Breast epithelium (tissue), 4 donors: ENCODE measurements around the gene LIPG. TPM values are rescaled to one million over a fixed set of nuclear protein-coding genes. Genes with fewer than 3 reads are reported as not detected.

Experiments used
- DNase-seq, 2 donors: peaks; one replicate each; pipeline ENCODE4 v3.0.0-alpha.2; 2019; ENCODE audit warnings: low spot score in 2 of 2
- H3K27ac ChIP-seq, 2 donors: fragments of 200-600 bp; sonication (generic) in 1 of 2; one replicate each; pipeline ENCODE4 v1.5.1; 2016 to 2019; ENCODE audit warnings: mild to moderate bottlenecking in 1 of 2
- H3K27me3 ChIP-seq, 2 donors: fragments of 200-600 bp; sonication (generic) in 1 of 2; one replicate each; pipeline versions ENCODE4 v1.5.1 to v1.6.0; 2017 to 2019; ENCODE audit warnings: control low read depth in 1 of 2, mild to moderate bottlenecking in 1 of 2
- H3K36me3 ChIP-seq: fragments of 200-600 bp; one replicate; pipeline ENCODE4 v1.5.1; 2019
- H3K4me1 ChIP-seq, 2 donors: fragments of 200-600 bp; sonication (generic); one replicate each; pipeline ENCODE4 v1.5.1; 2016 to 2019; ENCODE audit warnings: control low read depth in 1 of 2
- H3K4me3 ChIP-seq, 3 donors: fragments of 200-600 bp; sonication (generic); 1 replicate in 2 of 3; 2 replicates in 1 of 3; pipeline ENCODE4 v1.5.1; 2016 to 2019; ENCODE audit warnings: mild to moderate bottlenecking in 3 of 3, moderate library complexity in 2 of 3
- H3K9me3 ChIP-seq, 2 donors: fragments of 200-600 bp; sonication (generic) in 1 of 2; one replicate each; pipeline ENCODE4 v1.5.1; 2016 to 2019; ENCODE audit warnings: control low read depth in 1 of 2
- POLR2A ChIP-seq: fragments of 450-650 bp; IDR thresholded peaks from one replicate; pipeline ENCODE4 v1.6.1; 2016; ENCODE audit warnings: antibody characterized with exemption, mild to moderate bottlenecking, moderate library complexity
- POLR2AphosphoS5 ChIP-seq, 3 donors: sonication (generic); formaldehyde crosslinking; IDR thresholded peaks; one replicate each; pipeline ENCODE4 v1.6.1; 2017; ENCODE audit warnings: antibody characterized with exemption in 3 of 3
- intact Hi-C: fragments of 100-400 bp; cut with DNase I; formaldehyde crosslinking; loops from one replicate; pipeline ENCODE4 v1.15.1; 2023; ENCODE audit warnings: low total_unique reads
- total RNA-seq, 3 donors: library from RNA; depleted of rRNA; stranded (reverse); fragments of >200 nt; gene quantifications; one replicate each; pipeline ENCODE4 v1.1.0, GENCODE V29; 2016
- TF ChIP-seq, protein P1 (sequence below), 3 donors: fragments of 450-650 bp; IDR thresholded peaks; one replicate each; pipeline ENCODE4 v1.5.1; 2016 to 2017; ENCODE audit warnings: antibody characterized with exemption in 3 of 3, mild to moderate bottlenecking in 3 of 3, moderate library complexity in 3 of 3

Gene LIPG
- total RNA-seq, 3 donors from 2014 or later = 0.16 to 1.6 (median 0.44) TPM

DNA sequence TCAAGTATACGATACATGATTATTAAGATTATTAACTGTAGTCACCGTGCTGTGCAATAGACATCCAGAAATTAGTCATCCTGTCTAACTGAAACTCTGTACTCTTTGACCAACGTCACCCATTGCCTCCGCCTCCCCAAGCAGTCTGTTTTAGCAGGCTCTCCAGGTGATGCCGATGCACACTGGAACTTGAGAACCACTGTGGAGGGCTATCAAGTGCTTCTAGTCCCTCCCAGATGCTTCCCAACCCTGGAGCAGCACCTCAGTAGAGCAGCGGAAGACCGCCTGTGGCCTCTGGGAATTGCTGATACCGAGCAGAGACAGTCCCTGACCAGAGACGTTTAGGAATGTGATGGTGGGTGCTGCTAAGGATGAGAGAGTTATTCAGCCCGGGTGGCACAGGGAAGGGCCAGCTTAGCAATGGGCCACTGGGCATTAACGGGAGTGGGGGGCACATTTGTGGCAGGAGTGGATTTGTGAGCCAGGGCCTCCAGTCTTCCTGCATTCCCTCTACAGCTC lies 50.7 kb downstream of the LIPG start:
- Histone ChIP-seq H3K27me3 (no peaks in the 10 kb centered on the region), H3K36me3 (no peaks in the 10 kb centered on the region), H3K4me1 (no peaks in the 10 kb centered on the region), H3K4me3 (no peak overlapping the region), H3K9me3 (no peaks in the 10 kb centered on the region), H3K27ac (no peak overlapping the region)
- TF ChIP-seq POLR2A (no peak), POLR2AphosphoS5 (IDR thresholded peaks at IDR 0.05) (no peak)
- TF ChIP-seq, protein P1, sequence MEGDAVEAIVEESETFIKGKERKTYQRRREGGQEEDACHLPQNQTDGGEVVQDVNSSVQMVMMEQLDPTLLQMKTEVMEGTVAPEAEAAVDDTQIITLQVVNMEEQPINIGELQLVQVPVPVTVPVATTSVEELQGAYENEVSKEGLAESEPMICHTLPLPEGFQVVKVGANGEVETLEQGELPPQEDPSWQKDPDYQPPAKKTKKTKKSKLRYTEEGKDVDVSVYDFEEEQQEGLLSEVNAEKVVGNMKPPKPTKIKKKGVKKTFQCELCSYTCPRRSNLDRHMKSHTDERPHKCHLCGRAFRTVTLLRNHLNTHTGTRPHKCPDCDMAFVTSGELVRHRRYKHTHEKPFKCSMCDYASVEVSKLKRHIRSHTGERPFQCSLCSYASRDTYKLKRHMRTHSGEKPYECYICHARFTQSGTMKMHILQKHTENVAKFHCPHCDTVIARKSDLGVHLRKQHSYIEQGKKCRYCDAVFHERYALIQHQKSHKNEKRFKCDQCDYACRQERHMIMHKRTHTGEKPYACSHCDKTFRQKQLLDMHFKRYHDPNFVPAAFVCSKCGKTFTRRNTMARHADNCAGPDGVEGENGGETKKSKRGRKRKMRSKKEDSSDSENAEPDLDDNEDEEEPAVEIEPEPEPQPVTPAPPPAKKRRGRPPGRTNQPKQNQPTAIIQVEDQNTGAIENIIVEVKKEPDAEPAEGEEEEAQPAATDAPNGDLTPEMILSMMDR (IDR thresholded peaks at IDR 0.05) = no peak
- DNase-seq = no peak
- intact Hi-C loops = no loop called here

DNA sequence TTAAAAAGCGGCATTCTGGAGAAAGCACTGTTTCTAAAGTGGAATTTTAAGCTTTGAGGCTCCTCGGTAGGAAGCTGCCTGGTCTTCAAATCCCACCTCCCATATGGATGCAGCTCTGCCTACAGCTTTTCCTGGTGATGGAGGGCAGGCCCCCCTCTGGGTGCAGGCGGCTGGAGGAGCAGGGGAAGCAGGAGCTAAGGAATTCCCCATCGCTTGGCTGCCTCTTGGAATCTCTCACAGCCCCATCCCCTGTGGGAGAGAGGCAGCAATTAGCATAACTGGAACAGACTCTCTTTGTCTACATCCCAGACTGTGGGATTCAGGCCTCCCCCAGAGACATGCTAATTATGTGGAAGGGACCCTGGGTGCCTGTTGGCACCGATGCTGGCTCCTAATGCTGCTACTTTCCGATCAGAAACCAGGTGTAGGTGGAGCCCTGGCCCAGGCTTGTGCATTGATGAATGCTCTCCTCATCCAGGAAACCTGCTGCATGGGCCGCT lies 51.3 kb downstream of the LIPG start:
- H3K27me3 ChIP-seq = no peaks in the 10 kb centered on the region
- no peaks in the 10 kb centered on the region for H3K4me1 ChIP-seq
- H3K36me3 ChIP-seq = no peaks in the 10 kb centered on the region
- H3K4me3 ChIP-seq = no peak overlapping the region
- intact Hi-C loops = no loop called here
- DNase-seq = no peak
- TF ChIP-seq, protein P1 (IDR thresholded peaks at IDR 0.05) = no peak
- TF ChIP-seq POLR2AphosphoS5 (IDR thresholded peaks at IDR 0.05) (no peak), POLR2A (no peak)
- H3K9me3 ChIP-seq = no peaks in the 10 kb centered on the region
- no peak overlapping the region for H3K27ac ChIP-seq

DNA sequence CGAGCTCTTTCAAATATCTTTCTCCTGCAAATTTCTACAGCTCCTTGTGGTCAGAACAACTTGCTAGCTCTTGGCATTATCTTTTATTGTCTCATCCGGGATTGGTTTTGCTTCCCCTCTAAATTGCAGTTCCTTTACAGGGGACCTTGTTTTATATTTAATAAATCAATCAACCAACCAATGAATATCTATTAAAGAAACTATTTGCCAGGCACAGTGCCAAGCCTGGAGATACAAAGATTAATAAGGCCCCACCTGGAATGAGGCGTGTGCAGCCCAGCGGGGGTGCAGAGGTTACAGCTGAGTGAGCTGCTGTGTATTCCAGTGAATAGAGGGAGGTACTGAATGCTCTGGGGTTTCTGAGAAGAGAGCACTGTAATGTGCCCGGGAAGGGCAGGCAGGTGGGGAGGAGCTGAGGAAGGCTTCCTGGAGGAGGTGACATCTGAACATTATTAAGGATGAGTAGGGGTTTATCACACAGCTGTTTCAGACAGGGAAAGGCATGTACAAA lies 51.8 kb downstream of the LIPG start:
- H3K27me3 ChIP-seq = no peaks in the 10 kb centered on the region
- no peak for DNase-seq
- no peaks in the 10 kb centered on the region for H3K9me3 ChIP-seq
- intact Hi-C loops = no loop called here
- H3K4me3 ChIP-seq = no peak overlapping the region
- TF ChIP-seq POLR2AphosphoS5 (IDR thresholded peaks at IDR 0.05) = no peak
- TF ChIP-seq, protein P1 (IDR thresholded peaks at IDR 0.05) = no peak
- no peak for TF ChIP-seq POLR2A
- no peaks in the 10 kb centered on the region for H3K4me1 ChIP-seq
- no peak overlapping the region for H3K27ac ChIP-seq
- H3K36me3 ChIP-seq = no peaks in the 10 kb centered on the region

DNA sequence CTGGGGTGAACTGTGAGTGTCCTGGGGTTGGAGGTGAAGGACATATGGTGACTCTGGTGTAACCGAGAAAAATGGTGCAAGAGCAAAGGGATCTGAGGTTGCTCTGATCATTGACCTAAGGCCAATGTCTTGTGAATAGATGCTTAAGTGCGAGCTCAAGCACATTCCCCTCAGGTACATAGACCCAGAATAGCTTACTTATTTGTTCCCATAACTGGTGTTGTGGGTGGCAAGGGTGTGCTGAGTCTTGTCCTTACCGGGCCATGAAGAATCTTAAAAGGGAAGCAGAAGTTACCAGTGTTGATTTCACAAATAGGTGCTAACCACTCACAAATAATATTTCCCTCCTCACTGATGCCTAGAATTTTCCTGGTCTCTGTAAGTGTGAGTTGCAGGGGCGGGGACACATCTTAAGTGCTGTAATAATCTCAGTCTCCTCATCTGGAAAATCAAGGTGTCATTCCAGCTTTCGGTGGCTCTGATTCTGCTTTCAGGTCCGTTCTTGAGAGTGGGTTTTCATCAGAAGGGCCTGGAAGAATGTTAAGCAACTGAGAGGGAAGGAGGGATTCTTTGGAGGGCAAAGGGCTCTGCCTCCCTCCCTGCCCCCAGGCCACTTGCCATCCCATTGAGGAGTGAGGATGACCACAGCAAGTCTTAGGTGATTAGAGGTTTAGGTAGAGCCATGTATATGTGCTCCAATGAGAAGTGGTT lies 54.9 kb downstream of the LIPG start:
- Histone ChIP-seq H3K27ac (no peak overlapping the region), H3K9me3 (no peaks in the 10 kb centered on the region), H3K4me1 (no peaks in the 10 kb centered on the region), H3K36me3 (no peaks in the 10 kb centered on the region), H3K4me3 (no peak overlapping the region), H3K27me3 (no peaks in the 10 kb centered on the region)
- intact Hi-C loops = no loop called here
- DNase-seq = no peak
- no peak for TF ChIP-seq POLR2AphosphoS5 (IDR thresholded peaks at IDR 0.05)
- TF ChIP-seq, protein P1 (IDR thresholded peaks at IDR 0.05) = no peak
- no peak for TF ChIP-seq POLR2A

DNA sequence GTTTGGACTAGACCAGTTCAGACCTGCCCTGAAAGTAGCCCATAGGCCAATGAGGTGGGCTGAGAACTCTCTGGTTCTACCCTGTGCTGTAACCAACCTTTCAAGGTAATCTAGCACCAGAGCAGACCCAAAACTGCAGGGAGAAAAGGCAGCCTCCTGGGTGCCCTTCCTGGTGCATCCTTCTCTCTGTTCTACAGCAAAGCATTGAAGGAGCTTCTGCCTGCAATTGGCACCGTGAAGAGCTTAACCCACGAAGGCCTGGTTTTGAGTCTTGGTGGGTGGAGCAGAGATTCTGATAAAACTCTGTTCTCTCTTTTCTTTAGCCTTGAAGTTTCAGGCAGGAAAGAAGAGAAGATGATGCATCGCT lies 55.5 kb downstream of the LIPG start:
- H3K27me3 ChIP-seq = no peaks in the 10 kb centered on the region
- H3K36me3 ChIP-seq = no peaks in the 10 kb centered on the region
- TF ChIP-seq POLR2AphosphoS5 (IDR thresholded peaks at IDR 0.05) = no peak
- TF ChIP-seq, protein P1 (IDR thresholded peaks at IDR 0.05) = no peak
- TF ChIP-seq POLR2A = no peak
- DNase-seq = no peak
- intact Hi-C loops = no loop called here
- H3K27ac ChIP-seq = no peak overlapping the region
- H3K4me3 ChIP-seq = no peak overlapping the region
- H3K9me3 ChIP-seq = no peaks in the 10 kb centered on the region
- no peaks in the 10 kb centered on the region for H3K4me1 ChIP-seq
